Tibial nerve (tissue), 4 donors: ENCODE results near the gene EEA1. TPM values are rescaled to one million over a fixed set of nuclear protein-coding genes. Genes with fewer than 3 reads are reported as not detected.
A peak's percentile ranks its signal among the peaks of the same experiment; 100 is the strongest.

ENCODE experiments used
- DNase-seq, 2 donors: peaks; one replicate each; pipeline ENCODE4 v3.0.0-alpha.2; 2019; ENCODE audit warnings: low spot score in 2 of 2
- H3K27ac ChIP-seq, 4 donors: fragments of 200-600 bp; sonication (generic) in 3 of 4; one replicate each; pipeline ENCODE4 v1.5.1; 2017 to 2019; ENCODE audit warnings: mild to moderate bottlenecking in 1 of 4
- H3K27me3 ChIP-seq, 2 donors: fragments of 200-600 bp; sonication (generic) in 1 of 2; one replicate each; pipeline versions ENCODE4 v1.5.1 to v1.6.0; 2017 to 2019
- H3K36me3 ChIP-seq, 3 donors: fragments of 200-600 bp; sonication (generic); one replicate each; pipeline ENCODE4 v1.5.1; 2018 to 2019
- H3K4me1 ChIP-seq, 4 donors: fragments of 200-600 bp; sonication (generic) in 3 of 4; one replicate each; pipeline ENCODE4 v1.5.1; 2017 to 2019
- H3K4me3 ChIP-seq, 4 donors: fragments of 200-600 bp; sonication (generic) in 3 of 4; one replicate each; pipeline ENCODE4 v1.5.1; 2017 to 2019; ENCODE audit warnings: mild to moderate bottlenecking in 1 of 4, moderate library complexity in 1 of 4
- H3K9me3 ChIP-seq, 4 donors: fragments of 200-600 bp; sonication (generic) in 3 of 4; one replicate each; pipeline ENCODE4 v1.5.1; 2017 to 2019
- EP300 ChIP-seq, 2 donors: sonication (generic); formaldehyde crosslinking; IDR thresholded peaks; one replicate each; pipeline ENCODE4 v1.6.1; 2017; ENCODE audit warnings: antibody characterized with exemption in 2 of 2, mild to moderate bottlenecking in 1 of 2
- POLR2A ChIP-seq, 2 donors: fragments of 450-650 bp; IDR thresholded peaks; one replicate each; pipeline ENCODE4 v1.6.1; 2017; ENCODE audit warnings: antibody characterized with exemption in 2 of 2, mild to moderate bottlenecking in 2 of 2, moderate library complexity in 2 of 2
- WGBS, 2 donors: methylation state at CpG; one replicate each; pipeline ENCODE4 v1.1.5; 2018; 5-methylcytosine and 5-hydroxymethylcytosine counted together
- total RNA-seq, 4 donors: library from RNA; depleted of rRNA; stranded (reverse); fragments of >200 nt; gene quantifications; one replicate each; pipeline ENCODE4 v1.1.0, GENCODE V29; 2016
- TF ChIP-seq, protein P1 (sequence below), 5 experiments: fragments of 200-600 bp in 3 of 5; fragments of 450-650 bp in 2 of 5; sonication (generic) in 3 of 5; IDR thresholded peaks; one replicate each; pipeline ENCODE4 v1.5.1; 2016 to 2019; ENCODE audit warnings: antibody characterized with exemption in 5 of 5, mild to moderate bottlenecking in 3 of 5, moderate library complexity in 2 of 5

EEA1 gene
- total RNA-seq, 4 donors from 2014 or later, result 18.4 to 34.8 (median 24.1) TPM

DNA sequence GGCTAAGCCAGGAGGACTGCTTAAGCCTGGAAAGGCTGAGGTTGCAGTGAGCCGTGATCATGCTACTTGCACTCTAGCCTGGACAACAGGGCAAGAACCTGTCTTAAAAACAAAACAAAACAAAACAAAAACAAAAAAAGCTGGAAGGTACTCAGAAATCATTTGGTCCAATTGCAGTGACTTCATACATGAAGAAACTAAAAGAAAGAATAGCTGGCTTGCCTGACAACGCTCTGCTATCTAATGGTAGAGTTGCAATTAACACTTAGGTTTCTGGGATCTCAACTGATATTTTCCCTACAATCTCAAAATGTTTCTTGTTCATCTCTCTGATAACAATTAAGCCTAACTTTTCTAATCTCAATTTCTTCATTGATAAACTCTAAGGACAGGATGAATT lies 13.7 kb downstream of the EEA1 start:
- 66 to 73% methylated on average over 2 of the region's 2 CpGs for WGBS, 2 donors
- DNase-seq, result no peak

GRCh38 chr12:92914170-92914569 lies 14.9 kb downstream of the EEA1 start:
- Histone ChIP-seq H3K36me3 (peaks cover 0 to 6% (median 0%) of the 10 kb centered on the region in 3 donors), H3K4me1 (peaks cover 0 to 18% (median 0%) of the 10 kb centered on the region in 4 donors), H3K4me3 (no peak overlapping the region), H3K9me3 (peaks cover 0 to 3% (median under 1%) of the 10 kb centered on the region in 4 donors), H3K27me3 (no peaks in the 10 kb centered on the region), H3K27ac (no peak overlapping the region)
- no peak for DNase-seq
- 88 to 89% methylated on average over 4 of the region's 4 CpGs for WGBS, 2 donors
- TF ChIP-seq EP300 (IDR thresholded peaks at IDR 0.05) (no peak), POLR2A (IDR thresholded peaks at IDR 0.05) (no peak)
- TF ChIP-seq, protein P1, sequence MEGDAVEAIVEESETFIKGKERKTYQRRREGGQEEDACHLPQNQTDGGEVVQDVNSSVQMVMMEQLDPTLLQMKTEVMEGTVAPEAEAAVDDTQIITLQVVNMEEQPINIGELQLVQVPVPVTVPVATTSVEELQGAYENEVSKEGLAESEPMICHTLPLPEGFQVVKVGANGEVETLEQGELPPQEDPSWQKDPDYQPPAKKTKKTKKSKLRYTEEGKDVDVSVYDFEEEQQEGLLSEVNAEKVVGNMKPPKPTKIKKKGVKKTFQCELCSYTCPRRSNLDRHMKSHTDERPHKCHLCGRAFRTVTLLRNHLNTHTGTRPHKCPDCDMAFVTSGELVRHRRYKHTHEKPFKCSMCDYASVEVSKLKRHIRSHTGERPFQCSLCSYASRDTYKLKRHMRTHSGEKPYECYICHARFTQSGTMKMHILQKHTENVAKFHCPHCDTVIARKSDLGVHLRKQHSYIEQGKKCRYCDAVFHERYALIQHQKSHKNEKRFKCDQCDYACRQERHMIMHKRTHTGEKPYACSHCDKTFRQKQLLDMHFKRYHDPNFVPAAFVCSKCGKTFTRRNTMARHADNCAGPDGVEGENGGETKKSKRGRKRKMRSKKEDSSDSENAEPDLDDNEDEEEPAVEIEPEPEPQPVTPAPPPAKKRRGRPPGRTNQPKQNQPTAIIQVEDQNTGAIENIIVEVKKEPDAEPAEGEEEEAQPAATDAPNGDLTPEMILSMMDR (IDR thresholded peaks at IDR 0.05), result no peak

More for the DNA sequence above, 13.7 kb downstream of the EEA1 start:
- H3K4me3 ChIP-seq, result no peak overlapping the region
- H3K27me3 ChIP-seq, result no peaks in the 10 kb centered on the region
- TF ChIP-seq, protein P1 (IDR thresholded peaks at IDR 0.05), result no peak
- TF ChIP-seq POLR2A (IDR thresholded peaks at IDR 0.05) (no peak), EP300 (IDR thresholded peaks at IDR 0.05) (no peak)
- H3K4me1 ChIP-seq, result peaks cover 0 to 18% (median 0%) of the 10 kb centered on the region in 4 donors
- no peaks in the 10 kb centered on the region for H3K9me3 ChIP-seq
- H3K27ac ChIP-seq, result no peak overlapping the region
- no peaks in the 10 kb centered on the region for H3K36me3 ChIP-seq

DNA sequence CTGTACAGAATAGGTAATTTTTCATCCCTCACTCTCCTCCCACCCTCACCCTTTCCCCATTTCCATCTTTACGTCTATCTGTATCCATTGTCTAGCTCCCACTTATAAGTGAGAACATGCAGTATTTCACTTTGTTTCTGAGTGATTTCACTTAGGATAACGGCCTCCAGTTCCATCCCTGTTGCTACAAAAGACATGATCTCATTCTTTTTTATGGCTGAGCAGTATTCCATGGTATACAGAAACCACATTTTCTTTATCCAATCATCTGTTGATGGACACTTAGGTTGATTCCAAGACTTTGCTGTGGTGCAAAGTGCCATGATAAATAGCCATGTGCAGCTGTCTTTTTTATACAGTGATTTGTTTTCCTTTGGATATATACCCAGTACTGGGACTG lies 16.4 kb downstream of the EEA1 start:
- Histone ChIP-seq H3K36me3 (peaks cover 0 to 10% (median 0%) of the 10 kb centered on the region in 3 donors), H3K9me3 (peaks cover 0 to 9% (median 1%) of the 10 kb centered on the region in 4 donors), H3K27ac (no peak overlapping the region), H3K4me3 (no peak overlapping the region), H3K27me3 (no peaks in the 10 kb centered on the region), H3K4me1 (peaks cover 0 to 18% (median 2%) of the 10 kb centered on the region in 4 donors)
- TF ChIP-seq EP300 (IDR thresholded peaks at IDR 0.05), result no peak
- no peak for TF ChIP-seq POLR2A (IDR thresholded peaks at IDR 0.05)
- TF ChIP-seq, protein P1 (IDR thresholded peaks at IDR 0.05), result no peak
- no peak for DNase-seq
- 83 to 86% methylated on average over 2 of the region's 2 CpGs for whole genome bisulfite sequencing, 2 donors

DNA sequence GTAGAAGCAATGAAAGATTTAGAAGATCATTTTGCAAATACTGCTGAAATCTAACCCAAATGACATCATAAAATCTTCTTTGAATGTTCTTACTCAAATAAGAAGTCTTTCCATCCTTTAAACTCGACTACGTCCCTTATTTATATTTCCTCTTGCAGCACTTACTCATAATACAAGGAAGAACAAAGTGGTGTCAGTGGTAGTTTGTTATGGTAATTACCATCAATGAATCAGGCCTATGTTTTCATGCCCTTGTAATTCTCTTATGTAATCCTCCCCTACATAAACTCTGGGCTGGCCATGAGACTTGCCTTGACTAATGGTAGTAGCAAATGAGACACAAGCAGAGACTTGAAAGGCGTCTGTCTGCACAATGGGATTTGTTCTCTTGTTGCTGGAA lies 17.0 kb downstream of the EEA1 start:
- Histone ChIP-seq H3K4me3 (no peak overlapping the region), H3K27ac (peak overlapping the region in 1 of 4 donors; percentile 38), H3K9me3 (peaks cover 0 to 9% (median 1%) of the 10 kb centered on the region in 4 donors), H3K36me3 (peaks cover 0 to 10% (median 0%) of the 10 kb centered on the region in 3 donors), H3K27me3 (no peaks in the 10 kb centered on the region), H3K4me1 (peaks cover 0 to 18% (median 2%) of the 10 kb centered on the region in 4 donors)
- TF ChIP-seq, protein P1 (IDR thresholded peaks at IDR 0.05), result no peak
- TF ChIP-seq POLR2A (IDR thresholded peaks at IDR 0.05), result no peak
- 43 to 45% methylated on average over 3 of the region's 3 CpGs for WGBS, 2 donors
- no peak for DNase-seq

GRCh38 chr12:92911339-92911738 lies 17.8 kb downstream of the EEA1 start:
- Histone ChIP-seq H3K27ac (peak overlapping the region in 1 of 4 donors; percentile 38), H3K9me3 (peaks cover 0 to 9% (median 1%) of the 10 kb centered on the region in 4 donors), H3K36me3 (peaks cover 0 to 10% (median 0%) of the 10 kb centered on the region in 3 donors), H3K27me3 (no peaks in the 10 kb centered on the region), H3K4me3 (no peak overlapping the region), H3K4me1 (peaks cover 0 to 18% (median 2%) of the 10 kb centered on the region in 4 donors)
- no peak for DNase-seq
- 65 to 81% methylated on average over 2 of the region's 2 CpGs for WGBS, 2 donors
- TF ChIP-seq POLR2A (IDR thresholded peaks at IDR 0.05), result no peak
- TF ChIP-seq, protein P1 (IDR thresholded peaks at IDR 0.05), result no peak
- TF ChIP-seq EP300 (IDR thresholded peaks at IDR 0.05), result no peak
